ENCODE measurements around the gene EPN3. TPM values are rescaled to one million over a fixed set of nuclear protein-coding genes. Genes with fewer than 3 reads are reported as not detected.

EPN3 gene
- total and polyA plus RNA-seq, 11 donors: 8.9 to 29.5 (median 12.6) TPM

GRCh38 chr17:50584116-50584515, 51.6 kb downstream of the EPN3 start:
- H3K4me3 ChIP-seq: peak overlapping the region in 1 of 12 donors; percentile 23
- no peak for DNase-seq
- peaks cover 0 to 43% (median 8%) of the 10 kb centered on the region in 12 donors for H3K4me1 ChIP-seq
- WGBS, 4 donors: 43 to 62% (median 53%) methylated on average over 4 of the region's 4 CpGs
- peak in 2 of 4 donors; percentile 19 to 25 for ATAC-seq
- H3K9me3 ChIP-seq: no peaks in the 10 kb centered on the region
- TF ChIP-seq CTCF (IDR thresholded peaks at IDR 0.05): no peak
- TF ChIP-seq POLR2A (IDR thresholded peaks at IDR 0.05): no peak
- peak overlapping the region in 8 of 12 donors; percentile 53 to 78 (median 72) for H3K27ac ChIP-seq
- H3K36me3 ChIP-seq: no peaks in the 10 kb centered on the region
- intact Hi-C loops (cut with DNase I): no loop called here
- peaks cover 0 to 3% (median 0%) of the 10 kb centered on the region in 9 donors for H3K27me3 ChIP-seq

DNA sequence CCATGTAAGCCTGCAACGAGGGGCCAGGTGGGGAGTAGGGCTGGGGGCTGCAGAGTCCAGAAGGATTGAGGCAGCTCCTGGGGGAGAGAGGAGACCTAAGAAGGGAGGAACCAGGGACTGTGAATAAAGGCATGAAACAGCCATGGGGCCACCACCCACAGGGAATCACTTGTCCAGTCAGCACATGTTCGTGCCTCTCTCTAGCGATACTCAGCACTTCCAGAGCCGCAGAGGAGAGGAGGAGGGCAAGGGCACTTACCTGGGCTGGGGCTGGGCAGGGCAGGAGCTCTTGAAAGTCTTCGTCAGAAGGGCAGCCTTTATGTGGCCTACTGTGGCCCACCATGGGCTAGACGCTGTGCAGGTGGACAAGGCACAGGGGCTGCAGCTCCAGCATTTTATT, 52.2 kb downstream of the EPN3 start:
- peak overlapping the region in 5 of 12 donors; percentile 19 to 78 (median 75) for H3K27ac ChIP-seq
- no peaks in the 10 kb centered on the region for H3K36me3 ChIP-seq
- H3K4me1 ChIP-seq: peaks cover 0 to 49% (median 13%) of the 10 kb centered on the region in 12 donors
- no peak overlapping the region for H3K4me3 ChIP-seq
- 67 to 82% (median 72%) methylated on average over 6 of the region's 6 CpGs for WGBS, 4 donors
- DNase-seq (no peak), ATAC-seq (no peak)
- H3K27me3 ChIP-seq: peaks cover 0 to 3% (median 0%) of the 10 kb centered on the region in 9 donors
- H3K9me3 ChIP-seq: no peaks in the 10 kb centered on the region
- TF ChIP-seq CTCF (IDR thresholded peaks at IDR 0.05) (no peak), POLR2A (IDR thresholded peaks at IDR 0.05) (no peak)
- intact Hi-C loops (cut with DNase I): no loop called here

- 51 to 65% (median 60%) methylated on average over 4 of the region's 4 CpGs for WGBS, 4 donors
- Histone ChIP-seq H3K27me3 (peaks cover 0 to 3% (median 0%) of the 10 kb centered on the region in 9 donors), H3K36me3 (no peaks in the 10 kb centered on the region), H3K4me3 (no peak overlapping the region), H3K9me3 (no peaks in the 10 kb centered on the region), H3K4me1 (peaks cover 3 to 55% (median 18%) of the 10 kb centered on the region in 12 donors), H3K27ac (peak overlapping the region in 3 of 12 donors; percentile 14 to 78 (median 75))
- ATAC-seq (no peak), DNase-seq (no peak)
- TF ChIP-seq CTCF (IDR thresholded peaks at IDR 0.05) (no peak), POLR2A (IDR thresholded peaks at IDR 0.05) (no peak)
- intact Hi-C loops (cut with DNase I): no loop called here
Measured at GRCh38 chr17:50585346-50585745, 52.8 kb downstream of the EPN3 start.

DNA sequence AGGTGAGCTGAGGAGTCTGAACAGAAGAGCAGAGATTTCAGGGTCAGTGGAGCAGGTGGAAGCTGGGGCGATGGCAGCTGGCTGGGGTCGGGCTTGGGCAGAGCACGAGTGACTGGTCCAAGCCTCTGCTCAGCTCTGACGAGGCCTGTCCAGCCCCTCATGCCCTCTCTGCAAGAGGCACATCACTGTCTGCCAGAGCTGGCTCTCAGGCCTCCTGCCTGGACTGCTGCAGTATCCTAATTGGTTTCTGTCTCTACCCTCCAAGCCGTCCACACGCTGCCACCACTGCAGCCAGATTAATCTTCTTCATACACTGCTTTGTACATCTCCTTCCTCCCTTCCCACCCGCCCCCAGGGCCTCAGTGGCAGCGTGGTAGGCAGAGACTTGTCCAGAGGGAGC, 53.4 kb downstream of the EPN3 start:
- WGBS, 4 donors: 66 to 82% (median 75%) methylated on average over 5 to 8 of the region's 8 CpGs
- TF ChIP-seq POLR2A (IDR thresholded peaks at IDR 0.05): no peak
- no peak for TF ChIP-seq CTCF (IDR thresholded peaks at IDR 0.05)
- DNase-seq (no peak), ATAC-seq (no peak)
- H3K4me3 ChIP-seq: no peak overlapping the region
- no peaks in the 10 kb centered on the region for H3K36me3 ChIP-seq
- no peaks in the 10 kb centered on the region for H3K9me3 ChIP-seq
- intact Hi-C loops (cut with DNase I): no loop called here
- H3K27me3 ChIP-seq: peaks cover 0 to 3% (median 0%) of the 10 kb centered on the region in 9 donors
- peaks cover 3 to 58% (median 20%) of the 10 kb centered on the region in 12 donors for H3K4me1 ChIP-seq
- peak overlapping the region in 2 of 12 donors; percentile 45 to 75 for H3K27ac ChIP-seq

Data from heart left ventricle (tissue), 16 donors.